Gastrocnemius medialis (tissue), 4 donors: ENCODE data around the gene PIGL. TPM values are rescaled to one million over a fixed set of nuclear protein-coding genes. Genes with fewer than 3 reads are reported as not detected.

Experiments used
- ATAC-seq, 2 donors: fragments of 150-250 bp; one replicate each; pipeline ENCODE4 v1.9.1; 2016
- DNase-seq, 2 donors: peaks; one replicate each; pipeline ENCODE4 v3.0.0-alpha.2; 2019
- H3K27ac ChIP-seq, 4 donors: fragments of 200-600 bp; sonication (generic); 1 replicate in 1 of 4; 2 replicates in 3 of 4; pipeline ENCODE4 v1.5.1; 2016 to 2018; ENCODE audit warnings: mild to moderate bottlenecking in 2 of 4, moderate library complexity in 1 of 4
- H3K27me3 ChIP-seq, 3 donors: fragments of 200-600 bp; sonication (generic) in 2 of 3; 1 replicate in 1 of 3; 2 replicates in 2 of 3; pipeline versions ENCODE4 v1.5.1 to v1.6.0; 2016 to 2019; ENCODE audit warnings: mild to moderate bottlenecking in 1 of 3, moderate library complexity in 1 of 3
- H3K36me3 ChIP-seq, 2 donors: fragments of 200-600 bp; sonication (generic) in 1 of 2; one replicate each; pipeline ENCODE4 v1.5.1; 2017 to 2018
- H3K4me1 ChIP-seq, 2 donors: fragments of 200-600 bp; sonication (generic) in 1 of 2; one replicate each; pipeline ENCODE4 v1.5.1; 2016 to 2017; ENCODE audit warnings: mild to moderate bottlenecking in 2 of 2
- H3K4me3 ChIP-seq, 4 donors: fragments of 200-600 bp; sonication (generic) in 3 of 4; 1 replicate in 1 of 4; 2 replicates in 3 of 4; pipeline ENCODE4 v1.5.1; 2016 to 2019; ENCODE audit warnings: mild to moderate bottlenecking in 2 of 4
- H3K9me3 ChIP-seq, 3 donors: fragments of 200-600 bp; sonication (generic) in 2 of 3; 1 replicate in 1 of 3; 2 replicates in 2 of 3; pipeline ENCODE4 v1.5.1; 2016 to 2019
- POLR2A ChIP-seq, 2 donors: fragments of 450-650 bp; IDR thresholded peaks; one replicate each; pipeline ENCODE4 v1.6.1; 2017; ENCODE audit warnings: antibody characterized with exemption in 2 of 2, mild to moderate bottlenecking in 2 of 2, moderate library complexity in 2 of 2
- in situ Hi-C, 4 donors: fragments of 200-750 bp; cut with MboI; loops; one replicate each; pipeline versions ENCODE4 v1.15.0 to v1.8.0; 2017; ENCODE audit warnings: low sequenced_read_pairs in 4 of 4
- intact Hi-C: fragments of 100-400 bp; cut with DNase I; formaldehyde crosslinking; loops from one replicate; pipeline ENCODE4 v1.15.1; 2023; ENCODE audit warnings: low total_unique reads
- total RNA-seq, 4 donors: library from RNA; depleted of rRNA; stranded (reverse); fragments of >200 nt; gene quantifications; one replicate each; pipeline versions ENCODE4 v1.1.0 to v1.2.3, GENCODE V29; 2016
- TF ChIP-seq, protein P1 (sequence below), 5 experiments: fragments of 450-650 bp in 3 of 5; fragments of 200-600 bp in 2 of 5; sonication (generic) in 2 of 5; IDR thresholded peaks in 4 of 5; conservative IDR thresholded peaks in 1 of 5; 1 replicate in 4 of 5; 2 replicates in 1 of 5; pipeline ENCODE4 v1.5.1; 2016 to 2019; ENCODE audit warnings: antibody characterized with exemption in 5 of 5, mild to moderate bottlenecking in 3 of 5, moderate library complexity in 3 of 5

PIGL gene
- total RNA-seq, 4 donors from 2014 or later: 6.2 to 7.4 (median 7.0) TPM

GRCh38 chr17:16314859-16315258 is 97.8 kb downstream of the PIGL start:
- no peaks in the 10 kb centered on the region for H3K9me3 ChIP-seq
- in situ Hi-C loops (no loop called here), intact Hi-C loops (no loop called here)
- H3K36me3 ChIP-seq: no peaks in the 10 kb centered on the region
- no peak overlapping the region for H3K27ac ChIP-seq
- no peaks in the 10 kb centered on the region for H3K4me1 ChIP-seq
- DNase-seq: no peak
- no peak overlapping the region for H3K4me3 ChIP-seq
- no peak for ATAC-seq
- H3K27me3 ChIP-seq: no peaks in the 10 kb centered on the region
- TF ChIP-seq, protein P1, sequence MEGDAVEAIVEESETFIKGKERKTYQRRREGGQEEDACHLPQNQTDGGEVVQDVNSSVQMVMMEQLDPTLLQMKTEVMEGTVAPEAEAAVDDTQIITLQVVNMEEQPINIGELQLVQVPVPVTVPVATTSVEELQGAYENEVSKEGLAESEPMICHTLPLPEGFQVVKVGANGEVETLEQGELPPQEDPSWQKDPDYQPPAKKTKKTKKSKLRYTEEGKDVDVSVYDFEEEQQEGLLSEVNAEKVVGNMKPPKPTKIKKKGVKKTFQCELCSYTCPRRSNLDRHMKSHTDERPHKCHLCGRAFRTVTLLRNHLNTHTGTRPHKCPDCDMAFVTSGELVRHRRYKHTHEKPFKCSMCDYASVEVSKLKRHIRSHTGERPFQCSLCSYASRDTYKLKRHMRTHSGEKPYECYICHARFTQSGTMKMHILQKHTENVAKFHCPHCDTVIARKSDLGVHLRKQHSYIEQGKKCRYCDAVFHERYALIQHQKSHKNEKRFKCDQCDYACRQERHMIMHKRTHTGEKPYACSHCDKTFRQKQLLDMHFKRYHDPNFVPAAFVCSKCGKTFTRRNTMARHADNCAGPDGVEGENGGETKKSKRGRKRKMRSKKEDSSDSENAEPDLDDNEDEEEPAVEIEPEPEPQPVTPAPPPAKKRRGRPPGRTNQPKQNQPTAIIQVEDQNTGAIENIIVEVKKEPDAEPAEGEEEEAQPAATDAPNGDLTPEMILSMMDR (IDR thresholded peaks at IDR 0.05 in 4 of 5, conservative IDR thresholded peaks at IDR 0.05 in 1 of 5): no peak

DNA sequence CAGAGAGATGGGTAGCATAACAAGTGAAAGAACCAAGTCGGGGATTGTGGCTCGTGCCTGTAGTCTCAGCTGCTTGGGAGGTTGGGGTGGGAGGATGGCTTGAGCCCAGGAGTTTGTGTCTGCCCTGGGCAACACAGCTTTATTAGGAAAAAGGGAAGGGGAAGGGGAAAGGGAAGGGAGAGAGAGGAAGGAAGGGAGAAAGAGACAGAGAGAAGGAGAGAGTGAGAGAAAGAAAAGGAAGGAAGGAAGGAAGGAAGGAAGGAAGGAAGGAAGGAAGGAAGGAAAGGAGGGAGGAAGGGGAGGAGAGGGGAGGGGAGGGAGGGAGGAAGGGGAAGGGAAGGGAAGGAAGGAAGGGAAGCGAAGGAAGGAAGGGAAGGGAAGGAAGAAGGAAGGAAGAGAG is 103.0 kb downstream of the PIGL start:
- Histone ChIP-seq H3K36me3 (no peaks in the 10 kb centered on the region), H3K9me3 (no peaks in the 10 kb centered on the region), H3K27me3 (no peaks in the 10 kb centered on the region), H3K4me1 (no peaks in the 10 kb centered on the region), H3K27ac (no peak overlapping the region), H3K4me3 (no peak overlapping the region)
- intact Hi-C loops (no loop called here), in situ Hi-C loops (no loop called here)
- TF ChIP-seq POLR2A (IDR thresholded peaks at IDR 0.05): no peak
- TF ChIP-seq, protein P1 (IDR thresholded peaks at IDR 0.05 in 4 of 5, conservative IDR thresholded peaks at IDR 0.05 in 1 of 5): no peak
- ATAC-seq (no peak), DNase-seq (no peak)

DNA sequence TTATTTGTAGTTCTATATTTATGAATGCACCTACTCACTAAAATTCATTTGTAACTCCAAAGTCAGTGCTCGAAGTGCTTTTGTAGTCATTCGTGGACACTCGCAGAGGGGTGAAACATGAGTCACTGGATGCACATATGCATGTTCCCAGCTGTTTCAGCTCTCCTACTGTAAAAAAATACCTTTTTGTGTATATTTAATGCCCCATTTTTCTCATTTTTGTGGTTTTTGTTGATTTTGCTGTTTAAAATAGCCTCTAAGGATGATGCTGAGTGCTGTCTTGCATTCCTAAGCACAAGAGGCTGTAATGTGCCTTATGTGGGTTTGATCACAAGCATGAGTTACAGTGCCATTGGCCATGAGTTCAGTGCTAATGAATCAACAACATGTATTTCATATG is 105.6 kb downstream of the PIGL start:
- in situ Hi-C loops (no loop called here), intact Hi-C loops (no loop called here)
- Histone ChIP-seq H3K9me3 (no peaks in the 10 kb centered on the region), H3K4me3 (no peak overlapping the region), H3K27me3 (no peaks in the 10 kb centered on the region), H3K27ac (no peak overlapping the region), H3K36me3 (peaks cover 0 to 23% of the 10 kb centered on the region in 2 donors), H3K4me1 (no peaks in the 10 kb centered on the region)
- ATAC-seq: no peak
- no peak for TF ChIP-seq POLR2A (IDR thresholded peaks at IDR 0.05)
- TF ChIP-seq, protein P1 (IDR thresholded peaks at IDR 0.05 in 4 of 5, conservative IDR thresholded peaks at IDR 0.05 in 1 of 5): no peak
- DNase-seq: no peak

GRCh38 chr17:16325964-16326363 is 109.0 kb downstream of the PIGL start:
- H3K27me3 ChIP-seq: no peaks in the 10 kb centered on the region
- no peak for ATAC-seq
- H3K9me3 ChIP-seq: no peaks in the 10 kb centered on the region
- no peak for DNase-seq
- H3K36me3 ChIP-seq: peaks cover 0 to 23% of the 10 kb centered on the region in 2 donors
- no peak for TF ChIP-seq POLR2A (IDR thresholded peaks at IDR 0.05)
- TF ChIP-seq, protein P1 (IDR thresholded peaks at IDR 0.05 in 4 of 5, conservative IDR thresholded peaks at IDR 0.05 in 1 of 5): no peak
- H3K4me1 ChIP-seq: no peaks in the 10 kb centered on the region
- in situ Hi-C loops (no loop called here), intact Hi-C loops (no loop called here)
- H3K4me3 ChIP-seq: no peak overlapping the region
- H3K27ac ChIP-seq: no peak overlapping the region

- Histone ChIP-seq H3K27ac (no peak overlapping the region), H3K4me3 (no peak overlapping the region), H3K9me3 (no peaks in the 10 kb centered on the region), H3K36me3 (peaks cover 0 to 23% of the 10 kb centered on the region in 2 donors), H3K27me3 (no peaks in the 10 kb centered on the region), H3K4me1 (no peaks in the 10 kb centered on the region)
- in situ Hi-C loops (no loop called here), intact Hi-C loops (no loop called here)
- TF ChIP-seq POLR2A (IDR thresholded peaks at IDR 0.05): no peak
- TF ChIP-seq, protein P1 (IDR thresholded peaks at IDR 0.05 in 4 of 5, conservative IDR thresholded peaks at IDR 0.05 in 1 of 5): no peak
- ATAC-seq (no peak), DNase-seq (no peak)
Observed at GRCh38 chr17:16327018-16327417, 110.0 kb downstream of the PIGL start.
